HG02610 (cell line): ENCODE results near the gene ZSWIM7.
A peak's percentile ranks its signal among the peaks of the same experiment; 100 is the strongest.
"Not testable (repeated sequence)": the region's sequence is repeated elsewhere in the genome, so short reads cannot be mapped to it uniquely, and the experiment has no call there.

ENCODE experiments used
- ATAC-seq: cut with Tn5 transposase; IDR thresholded peaks from one replicate; pipeline ENCODE4 v1.9.1; 2021; ENCODE audit warnings: mild to moderate bottlenecking, moderate library complexity; ENCODE audit not compliant: unreplicated experiment

ZSWIM7 gene

DNA sequence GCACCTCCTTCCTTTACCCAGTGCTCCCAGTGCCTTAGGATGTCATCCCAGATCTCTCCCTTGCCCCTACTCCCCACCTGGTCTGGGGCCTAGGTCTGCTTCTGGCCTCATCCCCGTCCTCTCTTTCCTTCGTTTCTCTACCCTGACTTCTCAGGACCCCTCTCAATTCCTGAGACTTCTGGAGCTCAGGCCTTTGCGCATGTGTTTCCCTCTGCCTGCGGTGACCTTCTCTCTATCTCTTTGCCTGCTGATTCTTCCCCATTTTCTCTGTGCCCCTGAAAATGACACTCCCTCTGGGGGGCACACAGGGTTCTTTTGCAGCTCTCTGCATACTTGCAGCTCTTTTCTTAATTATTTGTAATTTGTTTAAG lies 41.0 kb downstream of the ZSWIM7 start:
- ATAC-seq: no peak

DNA sequence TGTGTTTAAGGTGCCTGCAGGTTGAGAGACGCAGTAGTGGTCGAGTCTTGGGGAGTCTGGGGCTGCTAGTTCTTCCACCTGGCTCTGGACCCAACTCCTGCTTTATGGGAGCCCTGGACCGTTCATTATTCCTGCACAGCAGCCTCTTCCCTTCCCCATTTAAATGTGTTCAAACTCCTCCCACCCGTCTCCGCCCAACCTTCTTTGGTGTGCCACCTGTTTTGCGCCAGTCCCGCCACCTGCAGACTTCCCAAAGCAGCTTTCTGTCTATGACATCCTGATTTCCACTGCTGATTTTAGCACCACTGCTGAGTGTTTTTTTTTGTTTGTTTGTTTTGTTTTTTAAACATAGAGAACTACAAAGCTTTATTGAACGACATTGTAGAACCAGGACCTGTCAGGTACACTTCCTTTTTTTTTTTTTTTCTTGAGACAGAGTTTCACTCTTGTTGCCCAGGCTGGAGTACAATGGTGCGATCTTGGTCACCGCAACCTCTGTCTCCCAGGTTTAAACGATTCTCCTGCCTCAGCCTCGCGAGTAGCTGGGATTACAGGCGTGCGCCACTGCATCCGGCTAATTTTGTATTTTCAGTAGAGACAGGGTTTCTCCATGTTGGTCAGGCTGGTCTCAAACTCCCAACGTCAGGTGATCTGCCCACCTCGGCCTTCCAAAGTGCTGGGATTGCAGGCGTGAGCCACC lies 41.7 kb downstream of the ZSWIM7 start:
- ATAC-seq: no peak

DNA sequence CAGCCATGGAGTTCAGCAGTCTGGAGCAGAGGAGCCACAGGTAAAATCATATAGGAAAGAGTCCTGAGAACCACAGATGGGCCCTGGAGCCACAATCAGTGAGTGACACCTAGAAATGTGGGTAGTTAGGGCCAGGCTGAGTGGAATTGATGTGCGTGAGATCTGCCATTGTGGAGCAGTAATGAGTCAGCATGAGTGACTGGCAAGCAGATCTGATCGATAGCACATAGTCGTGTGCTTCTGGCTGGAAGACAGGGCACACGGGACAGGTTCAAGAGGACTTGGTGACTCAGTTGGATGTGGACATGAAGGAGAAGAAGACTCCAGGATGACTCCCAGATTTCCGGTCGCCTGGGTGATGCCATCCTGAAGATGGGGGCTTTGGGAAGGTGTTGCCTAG lies 42.3 kb downstream of the ZSWIM7 start:
- ATAC-seq: no peak

DNA sequence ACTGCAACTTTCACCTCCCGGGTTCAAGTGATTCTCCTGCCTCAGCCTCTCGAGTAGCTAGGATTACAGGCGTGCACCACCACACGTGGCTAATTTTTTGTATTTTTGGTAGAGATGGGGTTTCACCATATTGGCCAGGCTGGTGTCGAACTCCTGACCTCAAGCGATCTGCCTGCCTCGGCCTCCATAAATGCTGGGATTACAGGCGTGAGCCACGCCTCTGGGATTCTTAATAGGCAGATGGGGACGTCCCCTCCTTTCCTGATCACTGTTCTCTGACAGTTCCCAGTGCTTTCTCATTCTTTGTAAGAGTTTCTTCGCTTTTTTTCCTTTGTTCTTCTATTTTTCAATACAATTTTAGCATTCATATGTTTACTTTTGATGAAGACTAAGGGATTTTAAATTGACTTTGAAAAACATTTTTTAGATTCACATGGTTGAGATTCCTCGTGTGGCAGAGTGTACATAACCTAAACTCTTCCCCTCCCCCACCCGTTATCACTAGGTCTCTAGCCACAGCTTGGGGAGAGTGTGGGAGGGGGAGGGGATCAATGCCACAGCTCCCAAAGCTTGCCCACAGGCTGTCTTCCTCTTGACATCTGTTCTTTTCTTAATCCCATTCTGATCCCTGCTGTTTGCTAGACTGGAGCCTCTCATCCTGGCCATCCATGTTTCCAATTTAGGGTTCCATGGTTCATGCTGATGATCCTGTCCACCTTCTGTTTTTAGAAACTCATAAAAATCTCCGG lies 43.5 kb downstream of the ZSWIM7 start:
- ATAC-seq: no peak

DNA sequence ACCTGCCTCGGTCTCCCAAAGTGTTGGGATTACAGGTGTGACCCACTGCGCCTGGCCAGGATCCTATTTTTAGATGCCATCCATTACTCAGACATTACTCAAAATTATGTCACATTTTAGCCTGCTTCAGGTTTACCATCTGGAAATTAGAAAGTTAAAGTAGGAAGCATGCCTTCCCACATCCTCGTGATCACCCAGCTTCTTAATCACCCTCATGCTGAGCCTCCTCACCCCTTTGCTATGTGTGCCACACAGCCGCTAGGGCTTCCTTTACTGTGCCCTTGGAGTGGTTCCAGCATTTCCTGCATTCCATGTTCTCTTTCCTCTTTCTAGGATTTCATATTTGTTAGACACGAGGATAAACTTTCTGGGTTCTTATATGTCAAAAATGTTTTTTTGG lies 45.3 kb downstream of the ZSWIM7 start:
- no peak for ATAC-seq

DNA sequence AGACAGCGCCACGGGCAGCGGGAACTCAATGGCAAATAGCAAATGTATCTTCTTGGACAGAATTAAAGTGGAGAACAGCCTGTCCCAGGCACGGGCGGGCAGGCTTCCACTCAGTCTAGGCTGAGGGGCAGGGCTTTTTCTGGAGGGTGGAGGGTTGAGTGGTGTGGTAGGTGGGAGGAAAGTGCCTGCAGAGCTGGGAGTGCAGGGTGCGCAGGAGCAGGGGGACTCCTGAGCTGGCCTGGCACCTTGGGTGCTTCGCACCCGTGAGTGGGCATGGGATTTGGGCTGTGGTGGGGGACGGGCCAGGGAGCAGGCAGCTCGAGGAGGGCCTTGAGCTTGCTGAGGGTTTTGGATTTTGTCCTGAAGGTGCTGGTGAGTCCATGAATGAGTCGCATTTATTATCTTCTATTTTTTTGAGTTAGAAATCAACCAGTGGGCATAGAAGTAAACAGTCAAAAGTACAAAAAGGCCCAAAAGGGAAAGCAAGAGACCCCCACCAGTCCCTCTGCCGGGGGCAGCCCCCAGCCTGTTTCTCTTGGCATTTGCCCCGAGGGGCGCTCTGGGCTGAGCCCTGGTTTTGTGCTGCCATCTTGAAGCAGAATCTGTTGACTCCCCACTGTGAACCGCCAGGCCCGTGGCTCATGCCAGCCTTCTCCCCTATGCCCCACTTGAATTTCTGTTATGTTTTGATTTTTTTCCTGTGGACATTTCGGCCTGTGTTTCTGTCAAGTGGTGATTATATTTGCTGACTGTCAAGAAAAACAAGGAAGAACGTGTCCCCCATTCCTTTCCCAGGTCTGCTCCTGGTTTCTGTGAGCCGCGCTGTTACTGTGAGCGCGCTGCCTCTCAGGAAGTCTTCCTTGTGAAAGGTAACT lies 46.4 kb downstream of the ZSWIM7 start:
- ATAC-seq: no peak

DNA sequence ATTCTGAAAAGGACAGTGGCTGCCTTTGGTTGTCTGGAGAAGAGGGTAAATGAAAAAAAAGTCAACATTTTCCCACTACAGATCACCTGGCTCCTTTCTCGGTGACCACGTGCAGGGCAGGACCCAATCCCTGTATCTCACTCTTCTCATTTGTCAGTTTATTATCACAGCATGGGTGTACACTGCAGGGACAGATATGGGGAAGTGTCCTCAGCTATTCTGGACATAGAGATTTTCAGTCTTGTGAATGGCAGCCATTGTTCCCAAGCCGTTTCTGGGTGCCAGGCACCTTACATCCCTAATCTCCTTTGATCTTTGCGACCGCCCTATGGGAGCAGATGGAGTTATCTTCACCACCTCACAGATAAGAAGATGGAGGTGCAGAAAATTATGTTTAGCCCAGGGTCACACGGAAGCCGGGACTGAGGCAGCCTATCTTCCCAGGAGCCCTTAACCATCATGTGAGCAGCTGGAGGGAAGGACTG lies 47.4 kb downstream of the ZSWIM7 start:
- ATAC-seq: no peak

DNA sequence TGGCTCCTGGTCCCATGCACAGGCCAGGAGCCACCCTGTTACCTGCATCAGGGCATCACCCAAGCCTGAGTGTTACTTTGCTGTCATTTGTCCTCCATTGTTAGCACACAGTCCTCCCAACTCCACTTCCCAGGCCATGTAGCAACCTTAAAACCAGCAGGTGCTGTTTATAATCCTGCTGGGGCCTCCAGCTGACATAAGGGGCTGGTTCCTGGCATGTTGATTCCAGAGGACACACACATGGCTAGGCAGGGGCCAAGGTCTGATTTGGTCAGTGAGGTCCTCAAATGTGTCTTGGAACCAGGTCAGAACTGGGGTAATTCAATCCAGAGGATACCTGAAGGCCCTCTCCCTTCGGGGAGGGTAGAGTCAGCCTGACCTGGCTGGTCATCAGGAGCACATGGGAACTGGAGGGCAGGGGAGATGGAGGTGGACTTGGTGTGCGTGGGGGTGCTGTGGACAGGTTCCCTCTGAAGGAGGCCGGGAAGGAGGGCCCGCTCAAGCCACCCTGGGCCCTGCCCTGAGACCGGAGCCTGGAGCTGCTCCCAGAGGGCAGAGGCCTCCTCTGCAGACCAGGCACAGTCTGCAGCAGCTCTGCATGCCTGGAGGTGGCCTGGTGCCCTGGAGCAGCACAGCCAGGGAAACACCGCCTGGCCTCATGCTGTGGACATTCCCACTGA lies 48.0 kb downstream of the ZSWIM7 start:
- no peak for ATAC-seq

DNA sequence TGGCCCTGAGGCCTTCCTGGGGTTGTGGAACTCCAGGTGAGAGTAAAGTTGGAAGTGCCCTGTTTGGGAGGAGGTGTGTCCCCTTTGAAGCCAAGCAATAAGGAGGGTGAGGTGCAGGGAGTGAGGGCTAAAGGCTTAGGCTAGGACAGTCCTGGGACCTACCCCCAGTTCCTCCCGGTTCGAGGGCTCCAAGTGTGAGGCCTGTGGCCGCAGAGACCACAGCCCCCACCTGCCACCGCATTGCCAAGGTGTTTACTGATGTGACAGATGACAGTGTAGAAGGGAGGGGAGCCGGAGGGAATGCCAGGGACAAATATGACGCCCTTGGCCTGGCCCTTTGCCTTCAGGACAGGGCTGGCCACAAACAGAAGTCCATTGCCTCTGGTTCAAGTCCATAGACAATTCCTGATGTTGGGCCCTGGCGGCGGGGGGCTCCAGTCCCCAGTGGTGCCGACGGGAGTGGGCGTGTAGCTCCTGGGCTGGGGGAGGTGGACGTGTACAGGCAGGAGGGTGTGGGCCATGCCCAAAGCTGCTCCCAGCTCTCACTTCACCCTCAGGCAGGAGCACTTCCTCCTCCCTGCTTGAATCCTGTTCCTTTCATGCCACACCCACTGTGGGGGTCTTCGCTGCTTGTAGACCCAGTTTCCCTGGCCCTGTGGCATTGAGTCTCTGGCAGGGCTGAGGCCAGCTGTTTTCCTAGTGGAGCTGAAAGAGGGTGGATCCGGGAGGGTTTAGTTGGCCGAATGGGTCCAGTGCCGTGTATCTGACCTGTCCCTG lies 51.3 kb downstream of the ZSWIM7 start:
- no peak for ATAC-seq

DNA sequence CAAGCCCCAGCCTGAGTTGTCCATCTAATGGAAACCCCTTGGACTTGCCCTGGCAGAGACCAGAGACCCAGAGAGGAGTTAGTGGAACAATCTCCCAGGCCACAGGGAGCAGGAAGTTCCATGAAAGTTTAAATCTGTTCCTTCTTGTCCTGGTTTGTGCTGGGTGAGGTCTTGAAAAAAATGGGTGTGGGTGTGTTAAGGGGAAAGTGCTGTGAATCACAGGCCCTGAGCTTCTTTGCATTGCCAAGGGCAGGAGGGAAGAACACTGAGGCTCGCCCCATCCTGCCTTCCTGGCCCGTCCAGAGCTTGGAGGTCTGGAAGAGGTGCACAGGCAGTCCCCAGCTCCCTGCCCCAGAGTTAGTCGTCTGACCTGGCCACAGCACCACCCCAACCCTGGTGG lies 52.2 kb downstream of the ZSWIM7 start:
- no peak for ATAC-seq

DNA sequence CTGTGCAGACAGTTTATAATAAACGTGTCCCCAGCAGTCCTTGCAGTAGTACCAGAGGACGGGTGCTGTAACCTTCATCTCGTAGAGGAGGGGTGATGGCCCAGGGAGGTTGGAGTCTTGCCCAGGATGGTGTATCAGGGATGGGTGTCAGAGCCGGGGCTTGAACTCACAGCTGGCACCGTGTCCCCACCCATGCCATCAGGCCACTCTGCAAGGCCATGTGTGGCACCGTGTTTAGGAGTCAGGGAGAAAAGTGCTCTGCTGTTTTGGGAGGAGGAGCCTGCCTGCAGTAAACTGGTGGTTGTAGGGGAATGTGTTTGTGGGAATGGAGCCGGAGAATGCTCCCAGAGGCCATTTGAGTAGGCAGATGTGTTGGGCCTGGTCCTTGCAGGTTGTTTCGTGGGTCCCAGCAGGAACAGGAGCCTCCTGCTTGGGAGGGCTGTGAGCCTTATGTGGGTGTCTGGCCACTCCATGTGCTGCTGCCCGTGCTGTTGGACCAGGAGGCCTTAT lies 52.8 kb downstream of the ZSWIM7 start:
- no peak for ATAC-seq

DNA sequence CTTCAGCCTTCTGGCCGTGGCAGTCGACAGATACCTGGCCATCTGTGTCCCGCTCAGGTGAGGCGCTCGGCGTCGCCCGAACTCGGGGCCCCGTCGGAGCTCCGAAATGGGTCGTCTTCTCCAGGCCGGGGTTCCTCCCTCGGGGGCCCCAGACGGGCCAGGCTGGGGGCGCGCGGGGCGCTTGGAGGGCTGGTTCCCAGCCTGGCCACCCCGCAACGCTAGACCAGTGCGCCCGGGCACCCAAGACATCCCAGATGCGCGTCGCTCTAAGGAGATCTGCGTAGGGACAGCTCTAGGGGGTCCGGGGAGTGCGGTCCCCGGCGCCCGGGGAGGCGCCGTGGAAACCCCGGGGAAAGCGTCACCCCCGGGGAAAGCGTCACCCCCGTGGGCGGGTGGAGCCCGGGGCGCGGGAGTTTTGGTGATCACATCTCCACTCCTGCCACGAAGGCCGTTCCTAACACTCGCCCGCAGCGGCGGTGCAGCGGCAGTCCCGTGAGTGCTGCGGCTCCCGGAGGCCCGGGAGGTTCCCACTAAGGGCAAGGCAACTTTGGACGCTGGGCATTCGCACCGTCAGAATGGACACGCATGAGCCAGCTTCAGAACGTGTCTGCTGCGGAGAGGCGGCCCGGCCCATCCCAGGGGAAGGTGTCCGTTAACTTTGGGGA lies 53.8 kb downstream of the ZSWIM7 start:
- ATAC-seq: no peak

DNA sequence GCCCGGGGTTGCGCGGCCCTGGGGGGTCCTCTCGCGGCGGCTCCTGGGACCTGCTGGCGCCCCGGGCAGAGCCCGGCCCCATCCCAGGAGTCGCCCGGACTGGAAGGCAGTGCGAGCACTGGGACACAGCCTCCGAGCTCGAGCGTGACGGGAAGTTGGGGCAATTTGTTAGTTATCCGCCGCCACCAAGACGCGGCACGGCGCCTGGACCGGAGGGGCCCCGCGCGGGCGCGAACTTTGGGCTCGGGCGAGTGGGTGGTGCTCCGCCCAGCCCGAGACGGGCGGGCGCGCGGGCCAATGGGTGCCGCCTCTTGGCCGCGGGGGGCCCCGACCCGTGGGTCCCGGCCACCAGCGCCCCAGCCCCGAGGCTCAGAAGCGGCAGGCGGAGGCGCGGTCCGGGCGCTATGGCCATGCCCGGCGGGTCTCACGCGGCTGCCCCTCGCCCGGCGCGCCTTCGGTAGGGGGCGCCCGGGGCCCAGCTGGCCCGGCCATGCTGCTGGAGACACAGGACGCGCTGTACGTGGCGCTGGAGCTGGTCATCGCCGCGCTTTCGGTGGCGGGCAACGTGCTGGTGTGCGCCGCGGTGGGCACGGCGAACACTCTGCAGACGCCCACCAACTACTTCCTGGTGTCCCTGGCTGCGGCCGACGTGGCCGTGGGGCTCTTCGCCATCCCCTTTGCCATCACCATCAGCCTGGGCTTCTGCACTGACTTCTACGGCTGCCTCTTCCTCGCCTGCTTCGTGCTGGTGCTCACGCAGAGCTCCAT lies 54.6 kb downstream of the ZSWIM7 start, which contains the start of gene ADORA2B:
Gene ADORA2B, plus strand, starts transcription at position 372 of the 768 bp plus-strand sequence. Its CDS starts 119 bp downstream, at position 491.
- ATAC-seq: peak; percentile 45

DNA sequence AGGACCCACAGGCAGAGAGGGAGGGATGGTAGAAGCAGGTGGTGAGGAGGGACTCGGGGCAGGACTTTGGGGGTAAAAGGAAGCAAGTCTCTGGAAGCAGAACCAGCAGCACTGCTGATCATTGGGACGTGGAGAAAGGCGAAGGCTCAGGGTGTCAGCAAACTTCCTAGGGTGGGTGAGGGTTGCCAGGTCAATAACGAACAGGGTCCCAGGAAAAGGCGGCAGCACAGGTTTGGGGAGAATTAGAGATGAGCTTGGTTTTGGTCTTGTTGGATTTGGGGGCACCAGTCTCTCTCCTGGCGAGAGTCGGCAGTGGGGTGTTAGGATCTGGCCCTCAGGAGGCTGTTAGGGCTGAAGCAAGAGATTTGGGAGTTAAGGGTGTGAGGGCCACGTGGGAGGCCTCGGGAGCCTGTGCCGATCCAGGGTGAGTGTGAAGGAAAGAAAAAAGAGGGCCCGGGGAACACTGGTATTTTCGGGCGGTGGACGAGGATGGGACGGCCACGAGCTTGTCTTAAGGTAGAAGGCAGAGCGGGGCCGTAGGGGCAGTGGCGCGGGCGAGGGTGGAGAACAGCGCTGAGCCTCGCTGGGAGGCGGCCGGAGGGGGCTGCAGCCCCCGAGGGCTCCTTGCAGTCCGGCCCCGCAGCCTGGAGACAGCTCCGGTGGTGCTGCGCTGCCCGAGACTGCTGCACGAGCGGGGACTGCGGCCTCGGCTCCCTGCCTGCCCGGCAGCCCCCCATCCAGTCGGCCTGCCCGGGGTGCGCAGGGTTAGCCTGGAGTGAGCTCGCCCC lies 55.3 kb downstream of the ZSWIM7 start:
- no peak for ATAC-seq

DNA sequence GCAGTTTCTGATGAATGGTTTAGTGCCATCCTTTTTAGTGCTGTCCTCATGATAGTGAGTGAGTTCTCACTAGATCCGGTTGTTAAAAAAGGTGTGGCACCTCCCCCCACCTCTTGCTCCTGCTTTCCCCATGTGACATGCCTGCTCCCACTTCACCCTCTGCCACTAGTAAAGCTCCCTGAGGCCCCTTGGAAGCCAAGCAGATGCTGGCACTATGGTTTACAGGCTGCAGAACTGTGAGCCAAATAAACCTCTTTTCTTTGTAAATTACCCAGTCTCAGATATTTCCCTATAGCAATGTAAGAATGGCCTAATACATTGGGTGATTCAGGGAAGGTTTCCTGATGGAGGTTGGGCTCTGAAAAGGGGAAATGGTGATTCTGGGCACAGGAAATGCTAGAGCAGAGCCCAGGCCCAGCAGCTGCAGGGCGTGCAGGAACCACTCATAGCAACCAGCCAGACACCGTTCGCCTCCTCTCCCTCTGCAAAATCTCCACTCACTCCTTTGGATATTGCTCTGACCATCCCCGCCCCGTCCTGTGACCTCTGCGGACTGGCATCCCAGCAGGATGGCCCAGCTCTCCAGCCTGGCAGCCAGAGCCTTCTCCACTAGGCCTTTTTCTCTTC lies 57.2 kb downstream of the ZSWIM7 start:
- no peak for ATAC-seq

DNA sequence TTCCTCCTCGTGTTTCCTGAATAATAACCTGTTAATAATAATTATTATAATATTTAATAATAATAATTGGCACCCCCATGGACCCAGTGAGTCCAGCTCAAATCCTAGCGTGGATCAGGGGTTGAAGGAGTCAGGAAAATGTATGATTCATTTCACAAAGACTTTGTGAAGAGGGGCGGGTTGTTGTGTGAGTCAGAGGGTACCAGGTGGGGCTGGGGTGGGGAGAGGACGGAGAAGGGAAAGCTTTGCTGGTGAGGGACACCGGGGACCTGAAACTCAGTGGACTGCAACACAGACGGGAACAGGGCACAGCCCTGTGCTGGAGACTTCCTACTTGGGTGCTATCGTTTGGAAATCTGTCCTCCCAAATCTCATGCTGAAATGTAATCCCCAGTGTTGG lies 57.7 kb downstream of the ZSWIM7 start:
- no peak for ATAC-seq

DNA sequence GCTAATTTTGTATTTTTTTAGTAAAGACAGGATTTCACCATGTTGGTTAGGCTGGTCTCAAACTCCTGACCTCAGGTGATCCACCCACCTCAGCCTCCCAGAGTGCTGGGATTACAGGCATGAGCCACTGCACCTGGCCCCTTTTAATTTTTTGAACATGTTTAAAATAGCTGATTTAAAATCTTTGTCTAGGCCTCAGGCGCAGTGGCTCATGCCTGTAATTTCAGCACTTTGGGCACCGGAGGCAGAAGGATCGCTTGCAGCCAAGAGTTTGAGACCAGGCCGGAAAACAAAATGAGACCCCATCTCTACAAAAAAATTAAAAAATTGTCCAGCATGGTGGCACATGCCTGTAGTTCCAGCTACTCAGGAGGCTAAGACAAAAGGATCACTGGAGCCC lies 63.0 kb downstream of the ZSWIM7 start:
- not testable (repeated sequence) for ATAC-seq
